Natural killer cell (primary cell): ENCODE data around the gene IQSEC1. TPM values are rescaled to one million over a fixed set of nuclear protein-coding genes. Genes with fewer than 3 reads are reported as not detected.

Experiments
- ATAC-seq, 3 donors: fragments of 150-1000 bp in 2 of 3; fragments of 200-7000 bp in 1 of 3; cut with Tn5 transposase; 1 replicate in 1 of 3; 2 replicates in 2 of 3; pipeline ENCODE4 v1.10.0; 2021; ENCODE audit warnings: mild to moderate bottlenecking in 2 of 3, moderate library complexity in 2 of 3
- DNase-seq, 2 donors: peaks; one replicate each; pipeline versions ENCODE4 v3.0.0 to v3.0.0-alpha.2; 2013 to 2021; ENCODE audit warnings: mixed read lengths in 1 of 2
- H3K27ac ChIP-seq: one replicate; pipeline ENCODE4 v1.5.1; 2013; ENCODE audit warnings: mild to moderate bottlenecking, low read length
- H3K27me3 ChIP-seq: one replicate; pipeline ENCODE4 v1.6.1; 2013; ENCODE audit warnings: low read length; ENCODE audit not compliant: control insufficient read depth, insufficient read depth
- H3K36me3 ChIP-seq: one replicate; pipeline ENCODE4 v1.6.1; 2013; ENCODE audit warnings: low read length; ENCODE audit not compliant: control insufficient read depth, insufficient read depth
- H3K4me1 ChIP-seq: one replicate; pipeline ENCODE4 v1.6.1; 2013; ENCODE audit warnings: low read length; ENCODE audit not compliant: control insufficient read depth, insufficient read depth
- H3K4me3 ChIP-seq: one replicate; pipeline ENCODE4 v1.5.1; 2013; ENCODE audit warnings: low read length
- H3K9me3 ChIP-seq: one replicate; pipeline ENCODE4 v1.6.1; 2013; ENCODE audit warnings: low read length; ENCODE audit not compliant: control insufficient read depth, insufficient read depth
- H3K27ac Mint-ChIP-seq, 2 donors: one replicate each; pipeline ENCODE4 v1.8.0; 2022; ENCODE audit warnings: mild to moderate bottlenecking in 2 of 2, mixed read lengths in 2 of 2, moderate library complexity in 1 of 2
- H3K27me3 Mint-ChIP-seq, 2 donors: one replicate each; pipeline ENCODE4 v1.8.0; 2022; ENCODE audit warnings: low read depth in 2 of 2, mixed read lengths in 2 of 2
- H3K36me3 Mint-ChIP-seq: one replicate; pipeline ENCODE4 v1.8.0; 2022; ENCODE audit warnings: mixed read lengths
- H3K4me1 Mint-ChIP-seq, 2 donors: one replicate each; pipeline ENCODE4 v1.8.0; 2022; ENCODE audit warnings: mixed read lengths in 2 of 2
- H3K4me3 Mint-ChIP-seq: one replicate; pipeline ENCODE4 v1.8.0; 2022; ENCODE audit warnings: mild to moderate bottlenecking, moderate library complexity, mixed read lengths
- H3K9me3 Mint-ChIP-seq, 2 donors: one replicate each; pipeline ENCODE4 v1.8.0; 2022; ENCODE audit warnings: mixed read lengths in 2 of 2
- CTCF ChIP-seq: fragments of 200-600 bp; IDR thresholded peaks from one replicate; pipeline ENCODE4 v1.8.0; 2022; ENCODE audit warnings: antibody characterized with exemption
- WGBS: methylation state at CpG from one replicate; pipeline ENCODE4 v1.1.7; 2013; ENCODE audit warnings: missing lambda C conversion rate; ENCODE audit not compliant: insufficient coverage; 5-methylcytosine and 5-hydroxymethylcytosine counted together
- intact Hi-C: fragments of 100-400 bp; cut with micrococcal nuclease; formaldehyde crosslinking; loops from one replicate; pipeline ENCODE4 v1.14.2; 2022
- total RNA-seq, 4 donors: library from RNA; stranded (reverse); fragments of 120-200 nt in 1 of 4; gene quantifications; one replicate each; pipeline versions ENCODE4 v1.2.3 to v1.2.4, GENCODE V29; 2013 to 2022

Gene IQSEC1
- total RNA-seq, 3 donors from 2014 or later (not counting 1 experiment from before 2014, with no cell fraction given) = 124 to 189 (median 138) TPM

- peaks cover 61% of the 10 kb centered on the region for H3K36me3 ChIP-seq
- Mint-ChIP-seq H3K9me3 (no peaks in the 10 kb centered on the region), H3K27ac (peak overlapping the region in 1 of 2 donors; percentile 34), H3K4me1 (peaks cover 11 to 32% of the 10 kb centered on the region in 2 donors), H3K27me3 (no peaks in the 10 kb centered on the region), H3K4me3 (no peak overlapping the region), H3K36me3 (no peaks in the 10 kb centered on the region)
- 93% methylated on average over 22 of the region's 22 CpGs for WGBS
- H3K27ac ChIP-seq = no peak overlapping the region
- no peaks in the 10 kb centered on the region for H3K27me3 ChIP-seq
- ATAC-seq (no peak), DNase-seq (no peak)
- TF ChIP-seq CTCF = no peak
- H3K9me3 ChIP-seq = no peaks in the 10 kb centered on the region
- no peak overlapping the region for H3K4me3 ChIP-seq
- intact Hi-C loops = no loop called here
- H3K4me1 ChIP-seq = peaks cover 39% of the 10 kb centered on the region
Measured at GRCh38 chr3:12900885-12901411, 172.3 kb downstream of the IQSEC1 start.

- TF ChIP-seq CTCF = no peak
- H3K27ac Mint-ChIP-seq = no peak overlapping the region
- H3K27me3 Mint-ChIP-seq = no peaks in the 10 kb centered on the region
- Histone ChIP-seq H3K27ac (no peak overlapping the region), H3K4me3 (no peak overlapping the region), H3K9me3 (no peaks in the 10 kb centered on the region), H3K4me1 (peaks cover 21% of the 10 kb centered on the region), H3K27me3 (no peaks in the 10 kb centered on the region), H3K36me3 (peaks cover 43% of the 10 kb centered on the region)
- H3K4me1 Mint-ChIP-seq = peaks cover 21 to 32% of the 10 kb centered on the region in 2 donors
- H3K36me3 Mint-ChIP-seq = no peaks in the 10 kb centered on the region
- intact Hi-C loops = loop anchor here (10.0 kb wide), 1 partner anchor 764 kb away; no protein-coding TSS in a partner anchor
- WGBS = 97% methylated on average over 40 of the region's 40 CpGs
- ATAC-seq = no peak
- no peak for DNase-seq
- H3K4me3 Mint-ChIP-seq = no peak overlapping the region
- no peaks in the 10 kb centered on the region for H3K9me3 Mint-ChIP-seq
Measured at GRCh38 chr3:12898965-12899755, 174.1 kb downstream of the IQSEC1 start.

- Histone ChIP-seq H3K4me1 (peaks cover 14% of the 10 kb centered on the region), H3K4me3 (no peak overlapping the region), H3K27ac (no peak overlapping the region), H3K9me3 (no peaks in the 10 kb centered on the region), H3K36me3 (peaks cover 39% of the 10 kb centered on the region), H3K27me3 (no peaks in the 10 kb centered on the region)
- DNase-seq = no peak
- Mint-ChIP-seq H3K4me3 (no peak overlapping the region), H3K27ac (peak overlapping the region in 1 of 2 donors; percentile 51), H3K4me1 (peaks cover 21 to 26% of the 10 kb centered on the region in 2 donors), H3K36me3 (no peaks in the 10 kb centered on the region), H3K27me3 (no peaks in the 10 kb centered on the region), H3K9me3 (no peaks in the 10 kb centered on the region)
- intact Hi-C loops = loop anchor here (10.0 kb wide), 1 partner anchor 764 kb away; no protein-coding TSS in a partner anchor
- no peak for ATAC-seq
- TF ChIP-seq CTCF = no peak
- 96% methylated on average over 22 of the region's 22 CpGs for WGBS
Measured at GRCh38 chr3:12898290-12898964, 174.8 kb downstream of the IQSEC1 start.
